Suprapubic skin (tissue), 4 donors: ENCODE results near the gene ADK. TPM values are rescaled to one million over a fixed set of nuclear protein-coding genes. Genes with fewer than 3 reads are reported as not detected.
"Not testable (repeated sequence)": the region's sequence is repeated elsewhere in the genome, so short reads cannot be mapped to it uniquely, and the experiment has no call there.

Source experiments
- DNase-seq, 2 donors: peaks; one replicate each; pipeline ENCODE4 v3.0.0-alpha.2; 2019; ENCODE audit warnings: low spot score in 2 of 2
- H3K27ac ChIP-seq: fragments of 200-600 bp; sonication (generic); one replicate; pipeline ENCODE4 v1.5.1; 2019
- H3K27me3 ChIP-seq: fragments of 200-600 bp; sonication (generic); one replicate; pipeline ENCODE4 v1.5.1; 2019
- H3K36me3 ChIP-seq: fragments of 200-600 bp; sonication (generic); one replicate; pipeline ENCODE4 v1.5.1; 2019
- H3K4me1 ChIP-seq: fragments of 200-600 bp; sonication (generic); one replicate; pipeline ENCODE4 v1.5.1; 2019
- H3K4me3 ChIP-seq: fragments of 200-600 bp; sonication (generic); one replicate; pipeline ENCODE4 v1.5.1; 2019; ENCODE audit warnings: mild to moderate bottlenecking
- H3K9me3 ChIP-seq: fragments of 200-600 bp; sonication (generic); one replicate; pipeline ENCODE4 v1.5.1; 2019
- EP300 ChIP-seq: sonication (generic); formaldehyde crosslinking; IDR thresholded peaks from one replicate; pipeline ENCODE4 v1.6.1; 2017; ENCODE audit warnings: antibody characterized with exemption
- POLR2A ChIP-seq, 2 donors: fragments of 450-650 bp; IDR thresholded peaks; one replicate each; pipeline ENCODE4 v1.6.1; 2017; ENCODE audit warnings: antibody characterized with exemption in 2 of 2, mild to moderate bottlenecking in 2 of 2, moderate library complexity in 2 of 2
- POLR2AphosphoS5 ChIP-seq, 3 donors: sonication (generic); formaldehyde crosslinking; IDR thresholded peaks; one replicate each; pipeline ENCODE4 v1.6.1; 2017; ENCODE audit warnings: antibody characterized with exemption in 3 of 3
- WGBS: methylation state at CpG from one replicate; pipeline ENCODE4 v1.1.5; 2018; 5-methylcytosine and 5-hydroxymethylcytosine counted together
- total RNA-seq, 4 donors: library from RNA; depleted of rRNA; stranded (reverse); fragments of >200 nt; gene quantifications; one replicate each; pipeline ENCODE4 v1.1.0, GENCODE V29; 2016
- TF ChIP-seq, protein P1 (sequence below), 2 donors: fragments of 200-600 bp in 1 of 2; fragments of 450-650 bp in 1 of 2; sonication (generic) in 1 of 2; IDR thresholded peaks; one replicate each; pipeline ENCODE4 v1.5.1; 2016 to 2019; ENCODE audit warnings: antibody characterized with exemption in 2 of 2, mild to moderate bottlenecking in 1 of 2, moderate library complexity in 1 of 2

The ADK gene
- total RNA-seq, 4 donors from 2014 or later: 33.0 to 57.3 (median 48.0) TPM

DNA sequence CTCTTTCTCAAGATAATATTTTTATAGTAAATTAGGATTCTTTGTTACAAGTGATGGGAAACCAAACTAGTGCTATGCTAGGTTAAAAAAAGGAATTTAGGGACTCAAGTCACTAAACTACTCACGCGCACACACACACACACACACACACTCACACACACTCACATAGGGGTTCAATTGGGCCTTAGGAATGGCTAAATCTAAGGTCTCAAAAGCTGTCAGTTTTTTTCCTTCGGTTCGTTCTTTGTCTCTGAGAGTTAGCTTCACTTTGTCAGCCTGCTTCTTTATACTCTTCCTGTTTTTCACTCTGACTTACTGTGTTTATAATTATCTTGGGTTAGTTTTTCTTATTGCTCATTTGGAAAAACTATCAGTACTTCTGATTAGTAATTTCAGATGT is 138.9 kb downstream of the ADK start:
- no peak for DNase-seq
- Histone ChIP-seq H3K27ac (peak overlapping the region; percentile 68), H3K4me3 (no peak overlapping the region), H3K4me1 (peaks cover 21% of the 10 kb centered on the region), H3K9me3 (no peaks in the 10 kb centered on the region), H3K36me3 (no peaks in the 10 kb centered on the region), H3K27me3 (no peaks in the 10 kb centered on the region)
- 21% methylated on average over 4 of the region's 4 CpGs for WGBS
- TF ChIP-seq, protein P1, sequence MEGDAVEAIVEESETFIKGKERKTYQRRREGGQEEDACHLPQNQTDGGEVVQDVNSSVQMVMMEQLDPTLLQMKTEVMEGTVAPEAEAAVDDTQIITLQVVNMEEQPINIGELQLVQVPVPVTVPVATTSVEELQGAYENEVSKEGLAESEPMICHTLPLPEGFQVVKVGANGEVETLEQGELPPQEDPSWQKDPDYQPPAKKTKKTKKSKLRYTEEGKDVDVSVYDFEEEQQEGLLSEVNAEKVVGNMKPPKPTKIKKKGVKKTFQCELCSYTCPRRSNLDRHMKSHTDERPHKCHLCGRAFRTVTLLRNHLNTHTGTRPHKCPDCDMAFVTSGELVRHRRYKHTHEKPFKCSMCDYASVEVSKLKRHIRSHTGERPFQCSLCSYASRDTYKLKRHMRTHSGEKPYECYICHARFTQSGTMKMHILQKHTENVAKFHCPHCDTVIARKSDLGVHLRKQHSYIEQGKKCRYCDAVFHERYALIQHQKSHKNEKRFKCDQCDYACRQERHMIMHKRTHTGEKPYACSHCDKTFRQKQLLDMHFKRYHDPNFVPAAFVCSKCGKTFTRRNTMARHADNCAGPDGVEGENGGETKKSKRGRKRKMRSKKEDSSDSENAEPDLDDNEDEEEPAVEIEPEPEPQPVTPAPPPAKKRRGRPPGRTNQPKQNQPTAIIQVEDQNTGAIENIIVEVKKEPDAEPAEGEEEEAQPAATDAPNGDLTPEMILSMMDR (IDR thresholded peaks at IDR 0.05): no peak
- no peak for TF ChIP-seq POLR2AphosphoS5 (IDR thresholded peaks at IDR 0.05)
- TF ChIP-seq POLR2A (IDR thresholded peaks at IDR 0.05): no peak
- no peak for TF ChIP-seq EP300

DNA sequence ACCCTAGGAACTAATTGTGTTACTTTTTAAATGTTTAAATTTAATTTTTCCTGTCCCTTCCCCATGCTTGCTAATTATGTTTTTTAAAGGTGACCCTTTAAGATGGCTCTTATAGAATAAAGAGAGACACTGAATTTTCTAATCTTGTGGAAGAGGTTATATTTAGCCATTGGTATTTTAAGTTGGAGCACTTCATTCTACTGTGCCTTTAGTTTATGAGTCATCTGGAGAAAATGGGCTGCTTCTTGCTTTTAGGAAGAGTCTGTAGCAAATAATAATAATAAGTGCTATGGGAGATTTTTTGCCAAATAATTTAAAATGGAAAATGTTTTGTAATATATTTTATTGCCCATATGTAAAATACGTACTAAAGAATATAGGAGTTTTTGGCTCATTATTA is 139.7 kb downstream of the ADK start:
- Histone ChIP-seq H3K36me3 (no peaks in the 10 kb centered on the region), H3K4me1 (peaks cover 21% of the 10 kb centered on the region), H3K27me3 (no peaks in the 10 kb centered on the region), H3K27ac (peak overlapping the region; percentile 68), H3K9me3 (no peaks in the 10 kb centered on the region), H3K4me3 (no peak overlapping the region)
- WGBS: 64% methylated on average over 1 of the region's 1 CpG
- DNase-seq: no peak
- no peak for TF ChIP-seq EP300

DNA sequence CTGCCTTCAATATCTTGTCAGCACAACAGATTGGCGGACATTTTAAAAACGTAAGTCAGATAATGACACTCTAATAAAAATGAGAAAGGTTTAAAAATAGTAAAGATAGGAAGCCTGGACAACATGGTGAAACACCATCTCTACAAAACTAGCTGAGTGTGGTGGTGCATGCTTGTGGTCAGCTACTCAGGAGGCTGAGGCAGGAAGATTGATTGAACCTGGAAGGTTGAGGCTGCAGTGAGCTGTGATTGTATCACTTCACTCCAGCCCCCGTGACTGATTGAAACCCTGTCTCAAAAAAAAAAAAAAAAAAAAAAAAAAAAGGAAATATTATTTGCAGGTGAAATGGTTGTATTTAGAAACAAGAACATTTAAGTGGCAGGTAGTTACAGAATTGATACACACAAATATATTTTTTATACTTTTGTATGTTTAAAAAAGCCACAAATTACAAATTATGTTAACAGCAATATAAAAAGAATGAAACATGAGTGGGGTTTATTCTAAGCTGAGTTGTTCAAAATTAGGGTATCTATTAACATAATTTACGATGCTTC is 141.9 kb downstream of the ADK start:
- no peak overlapping the region for H3K4me3 ChIP-seq
- H3K36me3 ChIP-seq: no peaks in the 10 kb centered on the region
- H3K9me3 ChIP-seq: no peaks in the 10 kb centered on the region
- no peak for TF ChIP-seq EP300
- no peak for TF ChIP-seq POLR2AphosphoS5 (IDR thresholded peaks at IDR 0.05)
- TF ChIP-seq, protein P1 (IDR thresholded peaks at IDR 0.05): no peak
- no peak for TF ChIP-seq POLR2A (IDR thresholded peaks at IDR 0.05)
- WGBS: 82% methylated on average over 4 of the region's 4 CpGs
- peaks cover 21% of the 10 kb centered on the region for H3K4me1 ChIP-seq
- no peak for DNase-seq
- peak overlapping the region; percentile 24 for H3K27ac ChIP-seq
- H3K27me3 ChIP-seq: no peaks in the 10 kb centered on the region

DNA sequence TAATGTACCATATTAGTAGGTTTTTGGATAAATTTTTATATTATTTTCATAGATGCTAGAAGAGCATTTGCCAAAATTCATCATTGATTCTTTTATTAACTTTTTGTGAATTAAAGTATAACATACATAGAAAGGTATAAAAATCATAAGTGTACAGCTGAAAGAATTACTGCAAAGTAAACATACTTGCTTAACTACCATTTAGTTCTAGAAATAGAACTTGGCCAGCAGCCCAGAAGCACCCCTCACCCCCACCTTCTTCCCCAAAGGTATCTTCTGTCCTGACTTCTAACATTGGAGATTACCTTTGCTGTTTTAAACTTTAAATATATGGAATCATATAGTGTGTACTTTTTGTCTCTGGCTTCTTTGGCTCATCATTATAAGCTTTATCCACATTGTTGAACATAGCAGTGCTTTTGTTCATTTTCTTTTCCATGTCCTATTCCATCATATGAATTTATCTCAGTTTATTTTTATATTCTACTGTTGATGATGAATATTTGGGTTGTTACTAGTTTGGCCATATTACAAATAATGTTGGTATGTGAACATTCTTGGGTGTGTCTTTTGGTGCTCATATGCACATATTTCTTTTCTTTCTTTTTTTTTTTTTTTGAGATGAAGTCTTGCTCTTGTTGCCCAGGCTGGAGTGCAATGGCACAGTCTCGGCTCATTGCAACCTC is 142.8 kb downstream of the ADK start:
- Histone ChIP-seq H3K4me3 (no peak overlapping the region), H3K4me1 (peaks cover 21% of the 10 kb centered on the region), H3K27ac (peak overlapping the region; percentile 24), H3K27me3 (no peaks in the 10 kb centered on the region), H3K9me3 (no peaks in the 10 kb centered on the region), H3K36me3 (no peaks in the 10 kb centered on the region)
- 43% methylated on average over 1 of the region's 1 CpG for WGBS
- DNase-seq: no peak
- TF ChIP-seq EP300: no peak
- TF ChIP-seq POLR2AphosphoS5 (IDR thresholded peaks at IDR 0.05): no peak
- TF ChIP-seq POLR2A (IDR thresholded peaks at IDR 0.05): no peak
- TF ChIP-seq, protein P1 (IDR thresholded peaks at IDR 0.05): no peak

DNA sequence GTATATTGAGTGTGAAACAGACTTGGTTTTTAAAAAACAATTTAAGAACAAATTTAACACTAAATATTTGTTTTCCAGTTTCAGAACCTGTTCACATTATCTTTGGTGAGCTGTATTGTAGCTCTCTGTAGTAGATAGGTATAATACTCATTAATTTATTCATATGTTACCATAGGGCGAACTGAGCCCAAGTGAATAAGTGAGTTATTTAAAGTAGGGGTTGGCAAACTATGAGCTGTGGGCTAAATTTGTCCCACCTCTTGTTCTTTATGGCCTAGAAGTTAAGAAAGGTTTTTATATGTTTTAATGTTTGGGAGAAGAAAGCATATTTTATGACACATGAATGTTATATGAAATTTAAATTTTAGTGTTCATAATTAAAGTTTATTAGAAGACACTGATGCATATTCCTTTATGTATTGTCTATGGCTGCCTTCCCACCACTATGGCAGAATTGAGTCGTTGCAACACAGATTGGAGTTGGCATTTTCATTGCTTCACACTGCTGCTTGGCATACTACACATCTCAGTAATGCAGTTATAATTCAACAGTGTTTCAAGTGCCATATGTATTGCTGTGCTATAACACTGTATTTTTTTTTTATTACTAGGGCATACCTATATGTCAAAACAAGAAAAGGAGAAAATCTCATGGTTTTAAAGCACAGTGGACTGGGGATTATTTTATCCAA is 146.5 kb downstream of the ADK start:
- 62% methylated on average over 2 of the region's 2 CpGs for WGBS
- H3K27ac ChIP-seq: no peak overlapping the region
- DNase-seq: no peak
- no peaks in the 10 kb centered on the region for H3K27me3 ChIP-seq
- TF ChIP-seq POLR2A (IDR thresholded peaks at IDR 0.05) (no peak), POLR2AphosphoS5 (IDR thresholded peaks at IDR 0.05) (no peak), EP300 (no peak)
- TF ChIP-seq, protein P1 (IDR thresholded peaks at IDR 0.05): no peak
- peaks cover 12% of the 10 kb centered on the region for H3K4me1 ChIP-seq
- no peaks in the 10 kb centered on the region for H3K9me3 ChIP-seq
- no peaks in the 10 kb centered on the region for H3K36me3 ChIP-seq
- H3K4me3 ChIP-seq: no peak overlapping the region

DNA sequence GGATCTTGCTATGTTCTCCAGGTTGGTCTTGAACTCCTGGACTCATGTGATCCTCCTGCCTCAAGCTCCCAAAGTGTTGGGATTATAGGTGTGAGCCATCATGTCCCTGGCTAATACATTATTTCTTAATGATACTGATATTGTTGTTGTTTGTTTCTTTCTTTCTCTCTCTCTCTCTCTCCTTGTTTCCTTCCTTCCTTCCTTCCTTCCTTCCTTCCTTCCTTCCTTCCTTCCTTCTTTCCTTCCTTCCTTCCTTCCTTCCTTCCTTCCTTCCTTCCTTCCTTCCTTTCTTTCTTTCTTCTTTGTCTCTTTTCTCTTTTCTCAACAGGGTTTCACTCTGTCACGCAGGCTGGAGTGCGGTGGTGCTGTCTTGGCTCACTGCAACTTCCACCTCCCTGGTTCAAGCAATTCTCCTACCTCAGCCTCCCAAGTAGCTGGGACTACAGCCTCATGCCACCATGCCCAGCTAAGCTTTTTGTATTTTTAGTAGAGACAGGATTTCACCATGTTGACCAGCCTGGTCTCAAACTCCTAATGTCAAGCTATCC is 149.1 kb downstream of the ADK start:
- not testable (repeated sequence) for DNase-seq, H3K27ac ChIP-seq, H3K4me1 ChIP-seq, H3K27me3 ChIP-seq, H3K36me3 ChIP-seq, H3K4me3 ChIP-seq, H3K9me3 ChIP-seq
- 86% methylated on average over 2 of the region's 2 CpGs for WGBS
